Transverse colon (tissue), 4 donors: ENCODE results near the gene TCAIM.

Experiments used
- CTCF ChIP-seq, 5 experiments: fragments of 200-600 bp in 3 of 5; fragments of 450-650 bp in 2 of 5; sonication (generic) in 3 of 5; IDR thresholded peaks; 1 replicate in 2 of 5; 2 replicates in 3 of 5; pipeline ENCODE4 v1.5.1; 2016 to 2017; ENCODE audit warnings: antibody characterized with exemption in 5 of 5, inconsistent platforms in 3 of 5, mild to moderate bottlenecking in 2 of 5, moderate library complexity in 1 of 5
- EP300 ChIP-seq: sonication (generic); formaldehyde crosslinking; IDR thresholded peaks from one replicate; pipeline ENCODE4 v1.6.1; 2017; ENCODE audit warnings: antibody characterized with exemption, low read depth
- POLR2A ChIP-seq: fragments of 450-650 bp; IDR thresholded peaks from one replicate; pipeline ENCODE4 v1.6.1; 2016; ENCODE audit warnings: antibody characterized with exemption, mild to moderate bottlenecking, moderate library complexity
- POLR2AphosphoS5 ChIP-seq, 3 donors: sonication (generic); formaldehyde crosslinking; IDR thresholded peaks; one replicate each; pipeline ENCODE4 v1.6.1; 2016; ENCODE audit warnings: antibody characterized with exemption in 3 of 3

GRCh38 chr3:44430466-44430865 is 91.9 kb downstream of the TCAIM start:
- TF ChIP-seq CTCF (IDR thresholded peaks at IDR 0.05) = no peak
- no peak for TF ChIP-seq POLR2A
- TF ChIP-seq POLR2AphosphoS5 (IDR thresholded peaks at IDR 0.05) = no peak
- no peak for TF ChIP-seq EP300
